Fibroblast of skin of left quadriceps (primary cell): Measurements from ENCODE around the gene RTL1.

ENCODE experiments used
- DNase-seq, 2 experiments: peaks; one replicate each; pipeline ENCODE4 v3.0.0-alpha.2; 2013; ENCODE audit warnings: low read depth in 2 of 2

Gene RTL1

DNA sequence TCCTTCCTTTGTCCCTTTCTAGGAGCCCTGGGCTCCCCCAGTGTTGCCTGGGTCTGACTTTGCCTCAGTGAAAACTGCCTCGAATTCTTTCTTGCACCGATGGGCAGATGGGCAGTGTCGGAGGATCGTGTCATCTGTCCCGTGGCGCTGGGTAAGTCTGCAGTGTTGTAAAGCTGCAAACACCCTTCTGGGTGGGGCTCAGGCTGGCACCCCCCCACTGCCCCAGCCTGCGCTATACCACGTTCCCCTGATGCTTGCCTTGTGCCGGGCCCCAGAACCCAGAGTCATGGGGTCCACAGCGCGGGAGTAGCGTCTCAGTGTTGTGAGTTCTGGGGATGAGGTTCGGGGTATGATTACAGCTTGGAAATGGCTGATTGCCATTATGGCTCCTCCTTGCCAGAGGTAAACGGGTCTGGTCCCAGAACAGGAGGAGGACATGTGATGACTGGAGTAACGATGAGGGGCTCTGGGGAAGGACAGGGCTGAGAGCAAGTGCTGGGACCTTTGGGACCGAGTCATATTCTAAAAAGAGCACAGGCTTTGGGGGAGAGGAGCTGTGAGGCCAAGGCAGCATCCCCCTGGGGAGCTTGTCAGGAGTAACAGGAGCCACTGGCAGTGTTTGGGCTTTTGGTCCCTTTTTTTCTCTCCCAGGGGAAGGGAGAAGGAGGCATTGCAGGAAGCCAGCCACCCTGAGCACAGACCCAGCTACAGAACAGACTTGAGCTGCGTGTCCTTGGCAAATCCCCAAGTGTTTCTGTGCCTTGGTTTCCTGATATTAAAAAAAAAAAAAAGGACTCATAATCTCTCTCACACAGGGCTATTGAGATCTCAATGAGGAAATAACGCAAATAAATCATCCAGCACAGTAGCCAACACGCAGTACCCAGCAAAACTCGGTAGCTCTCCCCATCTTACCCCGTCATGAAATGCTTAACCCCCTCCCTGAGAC is 4.3 kb downstream of the RTL1 start:
- DNase-seq, result no peak

DNA sequence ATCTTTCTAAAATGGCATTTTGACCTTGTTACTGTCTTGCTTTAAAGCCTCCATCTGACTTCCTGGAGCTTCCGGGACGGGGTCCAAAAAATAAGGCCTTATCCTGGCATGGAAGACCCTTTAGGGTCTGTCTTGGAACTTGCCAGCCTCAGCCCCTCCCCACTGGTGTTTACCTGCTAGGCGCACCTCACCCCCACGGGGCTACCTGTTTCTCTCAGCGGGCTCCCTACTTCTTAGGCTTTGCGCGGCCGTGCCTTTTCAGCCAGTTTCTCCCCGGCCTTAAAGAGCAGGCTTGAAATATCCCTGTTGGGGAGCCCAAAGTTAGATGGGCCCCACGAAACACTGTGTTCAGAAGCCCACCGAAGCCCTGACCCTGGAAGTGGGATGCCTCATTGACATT is 5.1 kb downstream of the RTL1 start:
- no peak for DNase-seq

DNA sequence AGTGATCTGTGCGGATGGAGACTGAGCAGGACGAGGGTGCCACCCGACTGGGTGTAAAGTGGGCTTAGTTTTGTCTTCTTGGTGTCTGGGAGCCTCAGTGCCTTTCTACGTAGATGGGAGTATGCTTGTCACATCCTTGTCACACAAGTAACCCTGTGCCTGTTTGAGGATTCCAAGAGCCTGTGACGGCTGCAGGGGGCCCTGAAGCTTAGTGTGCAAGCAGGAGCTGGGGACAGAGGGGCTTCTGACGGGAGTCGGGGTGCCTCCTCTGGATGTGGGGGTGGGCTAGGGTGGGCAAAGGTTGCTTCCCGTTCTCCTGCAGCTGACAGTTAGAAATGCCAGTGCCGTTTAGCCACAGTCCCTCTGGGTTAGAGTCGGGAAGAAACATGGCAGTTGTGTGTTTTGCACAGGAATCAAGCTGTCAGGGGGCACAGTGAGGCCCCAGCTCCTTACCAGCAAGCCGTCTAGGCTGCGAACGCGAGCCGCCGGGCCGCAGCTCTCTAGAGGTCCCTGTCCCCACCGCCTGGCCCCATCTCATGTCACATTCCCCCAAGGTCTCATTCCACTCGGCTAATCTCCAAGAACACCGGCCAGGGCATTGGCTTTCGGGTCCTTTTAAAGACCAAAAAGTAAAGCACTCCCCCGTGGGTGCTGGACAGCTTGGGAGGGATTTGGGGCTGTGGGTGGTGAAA is 7.0 kb downstream of the RTL1 start:
- no peak for DNase-seq

DNA sequence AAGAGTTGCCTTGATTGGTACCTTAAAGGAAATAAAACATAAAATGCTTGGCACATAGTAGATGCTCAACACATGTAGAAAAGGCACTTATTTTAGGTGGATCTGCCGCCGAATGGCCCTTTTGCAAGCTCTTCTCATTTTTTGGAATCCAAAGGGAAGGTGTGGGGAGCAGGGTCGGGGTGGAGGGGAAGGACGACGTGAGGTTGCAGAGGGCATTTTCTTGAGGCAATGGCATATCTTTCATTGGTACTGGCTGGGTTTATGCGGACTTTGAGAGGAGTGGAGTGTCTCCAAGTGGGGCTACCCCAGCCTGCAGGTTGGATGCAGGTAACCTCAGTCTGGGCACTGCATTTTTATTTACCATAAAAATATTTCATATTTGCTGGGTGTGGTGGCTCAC is 8.1 kb downstream of the RTL1 start:
- no peak for DNase-seq

DNA sequence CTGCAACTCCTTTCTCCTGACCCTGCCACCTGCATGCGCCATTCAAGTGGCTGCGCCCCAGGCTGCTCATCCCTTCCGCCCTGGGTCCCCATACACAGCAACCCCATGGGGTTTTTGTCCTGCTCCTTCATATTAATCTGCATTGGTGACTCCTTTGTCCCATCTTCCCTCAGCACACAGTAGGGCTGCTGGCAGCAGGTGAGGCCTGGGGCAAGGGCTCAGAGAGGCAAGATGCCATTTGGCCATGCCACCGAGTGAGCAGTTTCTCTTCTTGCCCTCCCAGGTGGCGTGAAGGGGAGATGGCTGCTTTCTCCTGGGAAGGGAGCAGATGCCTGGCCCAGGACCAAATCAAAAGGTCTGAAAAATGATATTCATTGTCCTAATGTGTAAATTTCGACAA is 9.1 kb downstream of the RTL1 start:
- no peak for DNase-seq

DNA sequence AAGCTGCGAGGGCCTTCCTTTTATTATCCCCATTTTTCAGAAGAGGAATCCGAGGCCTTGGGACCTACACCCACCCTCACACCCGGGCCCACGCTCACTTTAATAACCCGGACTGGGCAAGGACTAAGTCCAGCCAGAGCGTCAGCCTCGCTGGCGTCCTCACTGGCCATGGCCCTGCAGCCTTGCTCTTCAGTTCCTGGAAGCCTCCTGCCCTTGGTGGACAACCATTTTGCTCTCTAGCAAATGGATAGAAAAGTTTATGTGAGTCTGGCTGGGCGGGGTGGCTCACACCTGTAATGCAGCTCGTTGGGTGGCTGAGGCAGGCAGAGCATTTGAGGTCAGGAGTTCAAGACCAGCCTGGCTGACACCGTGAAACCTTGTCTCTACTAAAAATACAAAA is 9.8 kb downstream of the RTL1 start:
- DNase-seq, result no peak

DNA sequence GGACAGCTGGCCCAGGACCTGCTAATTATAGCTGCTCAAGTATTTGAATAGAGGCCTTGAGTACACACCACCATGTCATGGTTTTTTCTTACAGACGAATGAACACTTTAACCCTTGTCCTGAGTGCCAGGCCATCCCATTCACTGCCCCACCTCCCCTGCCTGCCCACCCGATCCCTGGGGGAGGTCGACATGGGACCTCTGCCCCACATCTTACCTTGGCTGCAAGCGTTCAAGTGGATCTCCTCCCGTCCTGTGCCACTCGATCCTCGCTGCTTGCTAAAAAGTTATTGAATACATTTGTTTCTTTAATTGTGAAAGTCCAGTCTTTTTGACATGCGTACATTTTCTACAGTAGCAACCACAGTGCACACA is 10.3 kb downstream of the RTL1 start:
- DNase-seq, result no peak

DNA sequence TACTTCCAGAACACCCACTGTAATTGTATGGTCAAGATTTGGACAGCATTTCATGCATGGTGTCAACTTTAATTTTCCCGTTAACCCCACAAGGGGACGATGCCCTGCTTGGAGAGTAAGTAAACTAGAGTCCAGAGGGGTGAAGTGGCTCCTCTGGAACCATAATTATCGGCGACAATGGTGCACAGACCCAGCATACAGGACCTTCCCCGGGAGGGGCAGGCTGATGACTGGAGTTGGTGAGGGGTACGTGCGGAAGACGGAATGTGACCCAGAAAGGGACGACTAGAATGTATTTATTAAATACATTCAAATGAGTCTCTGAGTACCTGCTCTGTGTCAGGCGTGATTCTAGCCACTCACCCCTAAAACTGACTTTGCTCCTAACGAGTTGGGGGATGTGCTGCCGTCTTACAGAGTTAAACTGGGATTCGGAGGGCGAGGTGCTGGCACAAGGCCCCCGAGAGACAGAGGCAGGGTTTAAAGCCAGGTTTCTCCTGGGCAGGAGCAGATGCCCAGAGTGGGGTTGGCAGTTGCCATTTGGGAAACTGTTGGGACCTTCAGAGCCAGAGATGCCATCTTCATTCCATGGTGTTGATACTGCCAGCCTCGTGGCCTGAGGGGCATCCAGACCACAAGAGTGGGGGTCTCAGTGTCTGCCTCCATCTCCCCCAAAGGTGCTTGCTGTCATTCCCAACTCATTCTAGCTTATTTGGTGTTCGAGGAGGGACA is 10.9 kb downstream of the RTL1 start:
- DNase-seq, result no peak

DNA sequence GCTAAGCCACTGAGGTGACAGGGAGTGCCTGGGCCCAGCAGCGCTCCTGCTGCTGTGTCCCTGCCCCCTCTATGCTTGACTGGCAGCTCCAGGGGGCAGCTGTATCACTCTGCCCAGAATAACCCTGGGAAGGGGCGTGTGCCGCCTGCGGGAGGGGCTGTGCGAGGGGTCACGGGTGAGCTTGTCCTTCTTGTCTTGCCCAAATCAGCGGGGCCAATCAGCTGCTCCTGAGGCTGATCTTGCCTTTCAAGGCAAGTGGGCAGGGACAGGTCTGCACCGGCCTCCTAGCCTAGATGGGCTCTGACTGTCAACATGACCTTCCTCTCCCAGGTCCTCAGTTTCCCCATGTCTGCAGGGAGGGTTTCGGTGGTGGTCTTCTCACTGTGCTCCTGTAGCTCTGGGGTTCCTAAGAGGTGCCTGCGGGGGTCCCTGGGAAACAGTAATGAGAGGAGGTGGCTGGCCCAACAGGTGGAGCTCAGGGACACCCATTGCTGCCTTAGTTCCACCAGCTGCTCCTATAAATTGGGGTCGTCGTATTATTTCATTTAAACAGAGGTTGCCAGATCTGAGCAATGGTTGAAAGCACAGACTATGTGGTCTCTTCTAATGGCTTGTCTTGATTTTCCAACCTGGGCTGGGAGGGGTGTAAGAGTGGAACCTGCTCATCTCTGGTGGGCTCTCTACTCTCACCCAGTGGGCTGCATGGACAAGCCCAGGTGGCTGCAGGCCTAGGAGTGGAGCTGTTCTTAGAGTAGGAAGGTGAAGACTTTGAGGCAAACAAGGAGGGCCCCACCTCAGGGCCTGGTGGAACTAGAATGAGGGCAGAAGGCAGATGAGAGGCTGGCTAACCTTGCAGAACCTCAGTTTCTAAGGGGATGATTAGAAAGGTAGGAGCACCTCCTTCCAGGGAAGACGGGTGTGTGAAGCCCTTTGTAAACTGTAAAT is 11.7 kb downstream of the RTL1 start:
- no peak for DNase-seq

DNA sequence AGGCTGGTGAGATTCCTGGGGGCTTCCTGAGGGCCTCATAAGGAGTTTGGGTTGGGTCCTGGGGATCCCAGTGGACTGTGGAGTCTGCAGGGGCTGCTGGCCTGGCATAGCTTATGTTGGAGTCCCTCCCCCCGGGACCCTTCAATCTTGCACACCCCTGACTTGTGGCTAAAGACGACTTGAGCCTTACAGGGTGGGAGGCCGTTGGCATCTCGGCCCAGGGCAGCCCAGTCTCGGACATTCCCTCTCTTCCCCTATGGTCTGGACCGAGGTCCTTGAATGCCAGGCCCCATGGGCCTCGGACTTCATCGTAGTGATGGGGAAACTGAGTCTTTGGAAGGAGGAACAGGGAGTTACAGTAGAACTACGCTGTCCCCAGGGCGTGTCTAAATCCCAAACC is 12.5 kb downstream of the RTL1 start:
- no peak for DNase-seq

DNA sequence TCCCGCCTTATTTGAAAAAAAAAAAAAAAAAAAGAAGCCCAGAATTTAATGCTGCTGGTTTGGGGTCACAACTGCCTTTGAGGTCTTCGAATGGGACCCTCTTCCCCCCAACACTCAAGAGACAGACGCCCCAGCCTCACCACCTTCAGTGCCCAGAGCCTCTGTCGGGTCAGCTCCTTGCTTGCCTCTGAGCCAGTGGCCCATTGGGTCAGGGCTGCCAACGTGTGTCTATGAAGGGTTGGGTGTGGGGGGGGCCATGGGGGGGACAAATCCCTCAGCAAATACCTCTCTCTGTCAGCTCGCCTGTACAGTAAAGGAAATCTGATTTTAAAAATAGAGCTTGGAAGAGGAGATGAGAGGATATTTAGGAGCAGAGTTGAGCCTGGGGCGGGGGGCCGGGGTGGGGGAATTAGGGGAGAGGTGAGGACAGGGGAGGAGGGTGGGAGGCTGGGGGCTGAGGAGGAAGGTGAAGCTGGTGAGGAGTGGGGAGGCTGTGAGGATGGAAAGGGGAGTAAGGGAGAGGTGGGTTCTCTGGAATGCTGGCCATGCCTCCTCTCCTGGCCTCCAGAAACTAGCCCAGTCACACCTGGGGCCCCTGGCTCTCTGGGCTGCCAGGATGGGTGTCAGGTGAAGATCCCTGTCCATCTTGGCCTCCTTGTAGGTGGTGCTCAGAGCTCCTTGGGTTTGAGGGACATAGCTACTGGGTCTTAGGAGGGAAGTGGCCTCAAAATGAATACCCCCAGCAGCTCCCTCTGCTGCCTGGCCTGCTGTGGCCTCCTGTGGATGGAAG is 13.3 kb downstream of the RTL1 start:
- no peak for DNase-seq

DNA sequence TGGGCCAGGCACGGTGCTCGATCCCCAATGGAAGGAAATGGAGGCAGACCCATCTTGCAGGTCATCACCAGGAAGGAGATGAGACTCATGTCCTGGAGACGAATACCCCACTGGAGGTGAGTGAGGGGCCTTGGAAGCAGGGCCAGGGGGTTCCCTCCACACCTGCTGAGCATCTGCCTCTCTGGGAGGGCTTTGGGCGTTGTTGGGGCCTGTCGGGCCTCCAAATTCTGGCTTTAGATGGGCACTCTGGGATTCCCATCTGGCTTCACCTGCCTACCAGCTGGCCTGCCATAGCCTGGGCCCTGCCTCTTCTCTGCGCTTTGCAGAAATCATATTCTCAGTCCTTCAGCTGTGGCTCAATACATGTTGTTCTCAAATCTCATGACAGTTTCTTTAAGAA is 13.9 kb downstream of the RTL1 start:
- DNase-seq, result no peak

DNA sequence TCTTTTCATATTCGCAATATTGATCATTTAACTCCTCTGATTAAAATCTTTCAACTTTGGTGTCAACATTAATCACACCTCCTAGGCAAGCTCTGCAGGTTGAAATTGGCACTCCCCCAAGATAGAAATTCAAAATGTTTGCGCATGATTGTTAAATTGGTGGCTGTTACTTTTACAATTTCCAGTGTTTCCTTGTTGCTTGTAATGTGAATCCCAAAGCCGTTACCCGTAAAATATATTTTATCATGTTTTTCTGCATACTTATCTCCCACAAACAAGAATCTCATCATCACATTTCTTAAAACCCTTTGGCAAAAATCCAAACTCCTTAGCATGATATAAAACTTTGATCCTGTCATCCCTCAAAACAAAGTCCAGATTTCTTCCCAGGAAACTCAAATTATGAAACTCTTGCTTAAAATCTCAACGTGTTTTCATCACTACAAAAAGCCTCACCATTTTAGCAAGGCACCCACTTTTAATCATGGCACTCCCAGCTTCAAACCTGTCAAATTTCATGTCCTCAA is 14.7 kb downstream of the RTL1 start:
- peak; percentile 18 to 34 for DNase-seq

DNA sequence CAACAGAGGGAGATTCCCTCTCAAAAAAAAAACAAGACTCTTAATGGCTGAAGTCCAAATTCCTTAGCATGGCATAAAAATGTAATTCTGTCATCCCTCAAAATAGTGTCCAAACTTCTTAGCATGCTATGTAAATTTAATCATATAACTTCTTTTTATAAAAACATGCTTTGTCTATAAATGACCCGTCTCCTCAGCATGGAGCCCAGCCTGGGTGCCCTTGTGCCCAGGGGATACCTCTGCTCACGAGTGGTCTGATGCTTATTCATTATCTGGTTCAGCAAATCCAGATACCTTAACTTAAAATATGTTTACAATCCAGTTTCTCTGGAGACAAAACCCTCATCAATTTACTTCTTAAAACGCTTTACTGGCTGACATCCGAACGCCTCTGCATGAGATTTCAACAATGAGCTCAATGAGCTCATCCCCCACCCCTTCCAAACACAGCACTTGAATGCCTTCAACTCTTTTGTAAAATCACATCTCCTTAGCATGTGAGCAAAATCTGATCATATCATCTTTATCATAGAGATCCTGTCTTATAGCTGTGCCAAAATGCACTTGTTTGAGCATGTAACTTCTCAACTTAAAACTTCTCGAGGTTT is 15.7 kb downstream of the RTL1 start:
- no peak for DNase-seq

DNA sequence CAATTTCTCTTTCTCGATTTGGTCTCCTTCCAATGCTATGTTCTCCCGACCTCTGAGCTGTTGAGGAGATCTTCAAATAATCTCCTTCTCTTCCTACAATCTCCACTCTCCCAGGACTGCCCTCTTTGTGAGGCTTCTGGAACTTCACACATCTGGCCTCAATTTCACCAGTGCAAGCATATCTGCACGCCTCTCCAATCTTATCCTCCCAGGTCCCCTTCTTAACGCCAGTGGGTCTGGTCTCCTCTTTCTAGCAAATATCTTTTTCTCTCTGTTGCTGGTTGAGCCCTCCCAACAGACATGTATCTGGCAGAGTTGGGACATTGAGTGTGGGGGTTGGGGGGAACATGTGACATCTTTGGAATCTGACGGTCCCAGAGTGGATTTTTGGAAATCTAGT is 17.9 kb downstream of the RTL1 start:
- DNase-seq, result peak in 1 of 2 experiments; percentile 6

DNA sequence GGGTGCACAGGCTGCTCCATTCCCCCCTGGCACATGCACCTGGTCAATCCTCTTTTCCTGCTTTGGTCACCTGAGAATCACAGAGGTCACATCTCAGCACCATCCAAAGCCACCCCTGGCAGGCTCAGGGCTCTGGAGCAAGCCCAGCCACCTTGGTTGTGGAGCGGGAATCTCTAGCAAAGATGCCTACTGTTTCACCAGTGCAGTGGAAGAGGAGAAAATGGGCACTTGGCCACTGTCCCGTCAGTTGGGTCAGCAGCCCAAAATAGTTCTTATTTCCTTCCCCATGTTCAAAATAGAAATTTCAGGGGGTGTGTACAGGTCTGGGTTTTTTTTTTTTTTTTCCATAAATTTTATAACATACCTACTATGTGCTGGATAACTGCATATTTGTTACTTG is 18.3 kb downstream of the RTL1 start:
- no peak for DNase-seq

DNA sequence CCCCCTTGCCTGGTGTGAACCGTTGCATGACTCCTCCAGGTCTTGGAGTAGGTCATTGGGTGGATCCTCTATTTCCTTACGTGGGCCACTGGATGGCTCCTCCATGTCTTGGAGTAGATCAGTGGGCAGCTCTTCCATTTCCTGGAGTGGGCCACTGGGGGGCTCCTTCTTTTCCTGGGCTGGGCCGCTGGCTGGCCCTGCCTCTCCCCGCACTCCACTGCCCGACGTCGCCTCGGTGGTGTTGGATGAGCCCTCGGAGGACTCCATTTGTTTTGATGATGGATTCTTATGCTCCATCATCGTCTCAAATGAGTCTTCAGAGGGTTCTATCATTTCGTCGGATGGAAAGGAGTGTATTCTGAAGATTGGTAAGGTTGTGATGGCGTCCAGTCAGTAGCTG is 19.1 kb downstream of the RTL1 start:
- no peak for DNase-seq

DNA sequence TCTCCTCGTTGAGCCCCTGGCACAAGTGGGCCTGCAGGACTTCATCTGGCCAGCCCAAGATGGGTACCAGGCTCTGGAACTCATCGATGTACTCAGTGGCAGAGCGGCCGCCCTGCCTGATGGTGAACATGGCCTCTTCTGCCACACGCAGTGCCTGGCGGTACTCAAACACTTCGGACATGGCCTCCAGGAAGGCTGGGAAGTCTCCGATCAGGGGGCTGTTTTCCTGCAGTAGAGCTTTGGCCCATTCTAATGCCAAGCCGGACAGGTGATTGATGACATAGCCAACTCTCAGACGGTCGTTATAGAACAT is 19.8 kb downstream of the RTL1 start:
- no peak for DNase-seq

DNA sequence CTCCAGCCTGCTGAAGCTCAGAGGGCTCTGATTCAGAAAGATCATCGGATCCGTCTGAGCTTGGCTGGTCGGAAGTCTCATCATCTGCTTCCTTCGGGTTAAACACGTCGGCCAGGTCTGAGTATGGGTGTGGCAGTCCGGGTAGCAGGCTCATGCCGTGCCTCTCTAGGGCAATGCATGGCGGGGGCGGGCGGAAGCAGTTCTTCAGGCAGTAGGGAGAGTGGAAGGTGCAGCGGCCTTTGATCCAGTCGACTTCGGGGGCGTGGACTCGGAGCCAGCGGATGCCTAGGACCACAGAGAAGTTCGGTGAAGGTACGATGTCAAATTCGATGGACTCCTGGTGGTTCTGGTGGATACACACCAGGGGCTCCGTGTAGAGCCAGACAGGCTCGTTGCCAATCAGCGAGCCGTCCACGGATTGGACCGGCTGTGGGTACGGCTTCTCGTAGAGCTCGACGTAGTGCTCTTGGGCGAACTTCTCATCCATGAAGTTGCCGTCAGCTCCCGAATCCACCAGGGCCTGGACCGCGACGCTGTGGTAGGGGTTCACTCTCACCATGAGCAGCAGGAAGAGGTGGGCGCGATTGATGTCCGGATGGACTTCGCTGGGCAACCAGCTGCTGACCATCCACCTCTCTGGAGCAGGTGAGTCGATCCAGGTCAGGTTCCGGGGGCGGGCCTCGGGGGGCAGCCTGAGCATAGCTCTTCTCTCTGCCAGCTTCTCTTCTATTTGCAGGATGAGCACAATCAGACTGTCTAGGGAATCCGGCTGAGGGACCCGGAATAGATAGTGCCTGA is 20.3 kb downstream of the RTL1 start:
- DNase-seq, result no peak
